Vagina (tissue), 2 donors: ENCODE results near the gene EVL.

Experiments used
- POLR2A ChIP-seq, 2 donors: fragments of 450-650 bp; IDR thresholded peaks; one replicate each; pipeline ENCODE4 v1.6.1; 2017; ENCODE audit warnings: antibody characterized with exemption in 2 of 2, mild to moderate bottlenecking in 2 of 2, moderate library complexity in 2 of 2
- POLR2AphosphoS5 ChIP-seq, 2 donors: sonication (generic); formaldehyde crosslinking; IDR thresholded peaks; one replicate each; pipeline ENCODE4 v1.9.0; 2017; ENCODE audit warnings: antibody characterized with exemption in 2 of 2, mild to moderate bottlenecking in 2 of 2, low read depth in 1 of 2; ENCODE audit not compliant: insufficient read depth in 1 of 2
- TF ChIP-seq, protein P1 (sequence below), 3 experiments: fragments of 450-650 bp in 2 of 3; fragments of 200-600 bp in 1 of 3; sonication (generic) in 1 of 3; IDR thresholded peaks; one replicate each; pipeline ENCODE4 v1.5.1; 2017 to 2019; ENCODE audit warnings: antibody characterized with exemption in 3 of 3, mild to moderate bottlenecking in 2 of 3, moderate library complexity in 2 of 3

GRCh38 chr14:100116134-100116533, 50.9 kb downstream of the EVL start:
- TF ChIP-seq, protein P1, sequence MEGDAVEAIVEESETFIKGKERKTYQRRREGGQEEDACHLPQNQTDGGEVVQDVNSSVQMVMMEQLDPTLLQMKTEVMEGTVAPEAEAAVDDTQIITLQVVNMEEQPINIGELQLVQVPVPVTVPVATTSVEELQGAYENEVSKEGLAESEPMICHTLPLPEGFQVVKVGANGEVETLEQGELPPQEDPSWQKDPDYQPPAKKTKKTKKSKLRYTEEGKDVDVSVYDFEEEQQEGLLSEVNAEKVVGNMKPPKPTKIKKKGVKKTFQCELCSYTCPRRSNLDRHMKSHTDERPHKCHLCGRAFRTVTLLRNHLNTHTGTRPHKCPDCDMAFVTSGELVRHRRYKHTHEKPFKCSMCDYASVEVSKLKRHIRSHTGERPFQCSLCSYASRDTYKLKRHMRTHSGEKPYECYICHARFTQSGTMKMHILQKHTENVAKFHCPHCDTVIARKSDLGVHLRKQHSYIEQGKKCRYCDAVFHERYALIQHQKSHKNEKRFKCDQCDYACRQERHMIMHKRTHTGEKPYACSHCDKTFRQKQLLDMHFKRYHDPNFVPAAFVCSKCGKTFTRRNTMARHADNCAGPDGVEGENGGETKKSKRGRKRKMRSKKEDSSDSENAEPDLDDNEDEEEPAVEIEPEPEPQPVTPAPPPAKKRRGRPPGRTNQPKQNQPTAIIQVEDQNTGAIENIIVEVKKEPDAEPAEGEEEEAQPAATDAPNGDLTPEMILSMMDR (IDR thresholded peaks at IDR 0.05): no peak
- TF ChIP-seq POLR2A (IDR thresholded peaks at IDR 0.05) (no peak), POLR2AphosphoS5 (IDR thresholded peaks at IDR 0.05; ENCODE audit: insufficient read depth in 1 of 2, low read depth in 1 of 2) (no peak)
